Natural killer cell (primary cell): Measurements from ENCODE around the gene PIK3C2G. TPM values are rescaled to one million over a fixed set of nuclear protein-coding genes. Genes with fewer than 3 reads are reported as not detected.
"Not testable (repeated sequence)": the region's sequence is repeated elsewhere in the genome, so short reads cannot be mapped to it uniquely, and the experiment has no call there.

Source experiments
- ATAC-seq, 3 donors: fragments of 150-1000 bp in 2 of 3; fragments of 200-7000 bp in 1 of 3; cut with Tn5 transposase; 1 replicate in 1 of 3; 2 replicates in 2 of 3; pipeline ENCODE4 v1.10.0; 2021; ENCODE audit warnings: mild to moderate bottlenecking in 2 of 3, moderate library complexity in 2 of 3
- DNase-seq, 2 donors: peaks; one replicate each; pipeline versions ENCODE4 v3.0.0 to v3.0.0-alpha.2; 2013 to 2021; ENCODE audit warnings: mixed read lengths in 1 of 2
- H3K27ac ChIP-seq: one replicate; pipeline ENCODE4 v1.5.1; 2013; ENCODE audit warnings: mild to moderate bottlenecking, low read length
- H3K27me3 ChIP-seq: one replicate; pipeline ENCODE4 v1.6.1; 2013; ENCODE audit warnings: low read length; ENCODE audit not compliant: control insufficient read depth, insufficient read depth
- H3K36me3 ChIP-seq: one replicate; pipeline ENCODE4 v1.6.1; 2013; ENCODE audit warnings: low read length; ENCODE audit not compliant: control insufficient read depth, insufficient read depth
- H3K4me1 ChIP-seq: one replicate; pipeline ENCODE4 v1.6.1; 2013; ENCODE audit warnings: low read length; ENCODE audit not compliant: control insufficient read depth, insufficient read depth
- H3K4me3 ChIP-seq: one replicate; pipeline ENCODE4 v1.5.1; 2013; ENCODE audit warnings: low read length
- H3K9me3 ChIP-seq: one replicate; pipeline ENCODE4 v1.6.1; 2013; ENCODE audit warnings: low read length; ENCODE audit not compliant: control insufficient read depth, insufficient read depth
- H3K27ac Mint-ChIP-seq, 2 donors: one replicate each; pipeline ENCODE4 v1.8.0; 2022; ENCODE audit warnings: mild to moderate bottlenecking in 2 of 2, mixed read lengths in 2 of 2, moderate library complexity in 1 of 2
- H3K27me3 Mint-ChIP-seq, 2 donors: one replicate each; pipeline ENCODE4 v1.8.0; 2022; ENCODE audit warnings: low read depth in 2 of 2, mixed read lengths in 2 of 2
- H3K36me3 Mint-ChIP-seq: one replicate; pipeline ENCODE4 v1.8.0; 2022; ENCODE audit warnings: mixed read lengths
- H3K4me1 Mint-ChIP-seq, 2 donors: one replicate each; pipeline ENCODE4 v1.8.0; 2022; ENCODE audit warnings: mixed read lengths in 2 of 2
- H3K4me3 Mint-ChIP-seq: one replicate; pipeline ENCODE4 v1.8.0; 2022; ENCODE audit warnings: mild to moderate bottlenecking, moderate library complexity, mixed read lengths
- H3K9me3 Mint-ChIP-seq, 2 donors: one replicate each; pipeline ENCODE4 v1.8.0; 2022; ENCODE audit warnings: mixed read lengths in 2 of 2
- CTCF ChIP-seq: fragments of 200-600 bp; IDR thresholded peaks from one replicate; pipeline ENCODE4 v1.8.0; 2022; ENCODE audit warnings: antibody characterized with exemption
- WGBS: methylation state at CpG from one replicate; pipeline ENCODE4 v1.1.7; 2013; ENCODE audit warnings: missing lambda C conversion rate; ENCODE audit not compliant: insufficient coverage; 5-methylcytosine and 5-hydroxymethylcytosine counted together
- intact Hi-C: fragments of 100-400 bp; cut with micrococcal nuclease; formaldehyde crosslinking; loops from one replicate; pipeline ENCODE4 v1.14.2; 2022
- total RNA-seq, 4 donors: library from RNA; stranded (reverse); fragments of 120-200 nt in 1 of 4; gene quantifications; one replicate each; pipeline versions ENCODE4 v1.2.3 to v1.2.4, GENCODE V29; 2013 to 2022

Gene PIK3C2G
- total RNA-seq, 3 donors from 2014 or later (not counting 1 experiment from before 2014, with no cell fraction given), result not detected

DNA sequence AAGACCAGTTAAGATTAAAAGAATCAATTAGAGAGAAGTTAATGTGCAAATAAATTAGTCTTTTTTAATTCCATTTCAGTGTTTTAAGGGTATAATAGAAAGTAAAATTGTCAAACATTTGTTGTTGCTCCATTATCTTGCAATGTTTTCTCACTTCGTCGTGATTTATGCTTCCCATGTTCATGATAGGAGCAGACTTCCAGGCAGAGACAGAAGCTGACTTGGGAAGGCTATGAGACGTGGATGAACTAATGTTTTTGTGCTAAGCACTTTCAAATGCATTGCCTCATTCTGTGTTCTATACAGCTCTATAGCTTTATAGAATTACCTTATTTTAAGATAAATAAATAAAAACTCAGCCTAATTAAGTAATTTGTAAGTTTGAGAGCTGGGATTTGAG lies 226.2 kb downstream of the PIK3C2G start:
- H3K4me1 ChIP-seq, result no peaks in the 10 kb centered on the region
- Mint-ChIP-seq H3K27me3 (no peaks in the 10 kb centered on the region), H3K27ac (no peak overlapping the region), H3K9me3 (peaks cover 7 to 9% of the 10 kb centered on the region in 2 donors), H3K4me3 (no peak overlapping the region), H3K4me1 (no peaks in the 10 kb centered on the region), H3K36me3 (no peaks in the 10 kb centered on the region)
- intact Hi-C loops, result no loop called here
- H3K9me3 ChIP-seq, result no peaks in the 10 kb centered on the region
- ATAC-seq (no peak), DNase-seq (no peak)
- no peaks in the 10 kb centered on the region for H3K36me3 ChIP-seq
- no peaks in the 10 kb centered on the region for H3K27me3 ChIP-seq
- no peak overlapping the region for H3K4me3 ChIP-seq
- TF ChIP-seq CTCF, result no peak
- WGBS, result 76% methylated on average over 2 of the region's 3 CpGs
- no peak overlapping the region for H3K27ac ChIP-seq

GRCh38 chr12:18492372-18493025 lies 231.2 kb downstream of the PIK3C2G start:
- WGBS, result 87% methylated on average over 2 of the region's 2 CpGs

DNA sequence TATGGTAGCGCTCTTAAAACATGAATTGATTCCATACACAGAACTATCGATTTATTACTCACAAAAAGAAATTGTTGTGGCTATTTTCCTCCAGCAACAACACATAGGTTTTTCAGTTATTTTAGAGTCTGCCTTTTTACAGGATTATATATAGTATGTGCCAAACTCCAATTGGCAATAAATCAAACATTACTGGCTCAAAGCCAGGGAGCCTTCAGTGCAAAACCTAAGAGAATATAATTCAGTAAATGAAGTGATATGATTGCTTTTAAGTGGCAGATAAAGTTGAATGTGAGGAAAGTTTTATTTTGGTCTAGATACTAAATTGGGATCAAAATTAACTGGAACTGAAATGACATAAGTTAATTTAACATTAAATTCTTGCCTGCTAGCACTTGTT lies 234.8 kb downstream of the PIK3C2G start:
- Histone ChIP-seq H3K36me3 (no peaks in the 10 kb centered on the region), H3K9me3 (peaks cover 3% of the 10 kb centered on the region), H3K27me3 (no peaks in the 10 kb centered on the region), H3K4me1 (no peaks in the 10 kb centered on the region), H3K27ac (no peak overlapping the region), H3K4me3 (no peak overlapping the region)
- no peak overlapping the region for H3K27ac Mint-ChIP-seq
- ATAC-seq, result no peak
- H3K9me3 Mint-ChIP-seq, result peaks cover 3 to 8% of the 10 kb centered on the region in 2 donors
- H3K36me3 Mint-ChIP-seq, result no peaks in the 10 kb centered on the region
- no peak overlapping the region for H3K4me3 Mint-ChIP-seq
- H3K4me1 Mint-ChIP-seq, result no peaks in the 10 kb centered on the region
- TF ChIP-seq CTCF, result no peak
- WGBS, result no CpG with 5 or more reads among the region's 2 CpGs
- no peaks in the 10 kb centered on the region for H3K27me3 Mint-ChIP-seq
- no peak for DNase-seq
- intact Hi-C loops, result no loop called here

More at GRCh38 chr12:18492372-18493025, 231.2 kb downstream of the PIK3C2G start:
- Histone ChIP-seq H3K27me3 (no peaks in the 10 kb centered on the region), H3K9me3 (no peaks in the 10 kb centered on the region), H3K36me3 (no peaks in the 10 kb centered on the region), H3K27ac (no peak overlapping the region), H3K4me1 (no peaks in the 10 kb centered on the region), H3K4me3 (no peak overlapping the region)
- ATAC-seq (no peak), DNase-seq (no peak)
- TF ChIP-seq CTCF, result no peak
- no peak overlapping the region for H3K4me3 Mint-ChIP-seq
- H3K4me1 Mint-ChIP-seq, result no peaks in the 10 kb centered on the region
- intact Hi-C loops, result no loop called here
- no peaks in the 10 kb centered on the region for H3K27me3 Mint-ChIP-seq
- H3K27ac Mint-ChIP-seq, result no peak overlapping the region
- H3K36me3 Mint-ChIP-seq, result no peaks in the 10 kb centered on the region
- peaks cover 3 to 8% of the 10 kb centered on the region in 2 donors for H3K9me3 Mint-ChIP-seq

GRCh38 chr12:18500160-18500574 lies 238.8 kb downstream of the PIK3C2G start:
- H3K4me3 Mint-ChIP-seq, ATAC-seq, H3K27ac Mint-ChIP-seq, H3K27me3 Mint-ChIP-seq, H3K4me3 ChIP-seq, H3K9me3 ChIP-seq, H3K4me1 Mint-ChIP-seq, H3K27me3 ChIP-seq, H3K27ac ChIP-seq, intact Hi-C loops, H3K4me1 ChIP-seq, H3K9me3 Mint-ChIP-seq, DNase-seq, H3K36me3 ChIP-seq, H3K36me3 Mint-ChIP-seq: not testable (repeated sequence)
- 96% methylated on average over 35 of the region's 35 CpGs for WGBS

DNA sequence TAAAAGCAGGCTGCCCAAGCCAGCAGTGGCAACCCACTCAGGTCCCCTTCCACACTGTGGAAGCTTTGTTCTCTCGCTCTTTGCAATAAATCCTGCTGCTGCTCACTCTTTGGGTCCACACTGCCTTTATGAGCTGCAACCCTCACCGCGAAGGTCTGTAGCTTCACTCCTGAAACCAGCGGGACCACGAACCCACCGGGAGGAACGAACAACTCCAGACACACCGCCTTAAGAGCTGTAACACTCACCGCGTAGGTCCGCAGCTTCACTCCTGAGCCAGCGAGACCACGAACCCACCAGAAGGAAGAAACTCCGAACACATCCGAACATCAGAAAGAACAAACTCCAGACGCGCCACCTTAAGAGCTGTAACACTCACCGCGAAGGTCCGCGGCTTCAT lies 239.4 kb downstream of the PIK3C2G start:
- ATAC-seq, H3K36me3 Mint-ChIP-seq, H3K27me3 ChIP-seq, H3K4me3 Mint-ChIP-seq, DNase-seq, H3K4me1 ChIP-seq, intact Hi-C loops, H3K9me3 Mint-ChIP-seq, H3K27me3 Mint-ChIP-seq, H3K27ac Mint-ChIP-seq, H3K4me1 Mint-ChIP-seq, H3K27ac ChIP-seq, H3K9me3 ChIP-seq, H3K4me3 ChIP-seq, H3K36me3 ChIP-seq: not testable (repeated sequence)
- WGBS, result 94% methylated on average over 21 of the region's 21 CpGs
